Measurements from ENCODE around the gene BAZ1B. TPM values are rescaled to one million over a fixed set of nuclear protein-coding genes. Genes with fewer than 3 reads are reported as not detected.
"Not testable (repeated sequence)": the region's sequence is repeated elsewhere in the genome, so short reads cannot be mapped to it uniquely, and the experiment has no call there.

BAZ1B gene
- total RNA-seq, 2 experiments from 2014 or later = 77.8 to 117 TPM

GRCh38 chr7:73432676-73433075 lies 89.4 kb downstream of the BAZ1B start:
- ChIA-PET CTCF (ENCODE audit: unreplicated experiment) (no interaction called here), POLR2A (no interaction called here)
- Histone ChIP-seq H4K20me1 (ENCODE audit: insufficient read depth, low read length) (no peaks in the 10 kb centered on the region), H3K27ac (ENCODE audit: low read depth, low read length, poor library complexity, severe bottlenecking) (no peak overlapping the region), H3K9me3 (ENCODE audit: low read length) (no peaks in the 10 kb centered on the region), H2AFZ (ENCODE audit: low read length) (no peak overlapping the region), H3K4me3 (ENCODE audit: low read depth, low read length, poor library complexity, severe bottlenecking) (no peak overlapping the region), H3K9me2 (ENCODE audit: insufficient read depth, low read length) (no peaks in the 10 kb centered on the region), H3K4me2 (ENCODE audit: low read length) (no peak overlapping the region), H3K36me3 (ENCODE audit: insufficient read depth, low read length) (no peaks in the 10 kb centered on the region), H3K79me2 (ENCODE audit: insufficient read depth, low read depth, low read length) (no peaks in the 10 kb centered on the region), H3K4me1 (ENCODE audit: insufficient read depth, low read length, poor library complexity, severe bottlenecking) (no peaks in the 10 kb centered on the region)
- DNase-seq (ENCODE audit: low spot score) = no peak
- TF ChIP-seq, protein P1, sequence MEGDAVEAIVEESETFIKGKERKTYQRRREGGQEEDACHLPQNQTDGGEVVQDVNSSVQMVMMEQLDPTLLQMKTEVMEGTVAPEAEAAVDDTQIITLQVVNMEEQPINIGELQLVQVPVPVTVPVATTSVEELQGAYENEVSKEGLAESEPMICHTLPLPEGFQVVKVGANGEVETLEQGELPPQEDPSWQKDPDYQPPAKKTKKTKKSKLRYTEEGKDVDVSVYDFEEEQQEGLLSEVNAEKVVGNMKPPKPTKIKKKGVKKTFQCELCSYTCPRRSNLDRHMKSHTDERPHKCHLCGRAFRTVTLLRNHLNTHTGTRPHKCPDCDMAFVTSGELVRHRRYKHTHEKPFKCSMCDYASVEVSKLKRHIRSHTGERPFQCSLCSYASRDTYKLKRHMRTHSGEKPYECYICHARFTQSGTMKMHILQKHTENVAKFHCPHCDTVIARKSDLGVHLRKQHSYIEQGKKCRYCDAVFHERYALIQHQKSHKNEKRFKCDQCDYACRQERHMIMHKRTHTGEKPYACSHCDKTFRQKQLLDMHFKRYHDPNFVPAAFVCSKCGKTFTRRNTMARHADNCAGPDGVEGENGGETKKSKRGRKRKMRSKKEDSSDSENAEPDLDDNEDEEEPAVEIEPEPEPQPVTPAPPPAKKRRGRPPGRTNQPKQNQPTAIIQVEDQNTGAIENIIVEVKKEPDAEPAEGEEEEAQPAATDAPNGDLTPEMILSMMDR (conservative IDR thresholded peaks at IDR 0.05; ENCODE audit: low read length) = no peak
- no peak for TF ChIP-seq EZH2phosphoT487 (IDR thresholded peaks at IDR 0.05; ENCODE audit: borderline replicate concordance, low read depth, low read length)
- BruUV-seq (replicated peaks) = no TSS peak
- intact Hi-C loops (cut with micrococcal nuclease; ENCODE audit: unreplicated experiment) = loop anchor here (10.0 kb wide), 1 partner anchor 108 kb away; the partner anchor contains the start of genes FKBP6 and TRIM50

GRCh38 chr7:73431041-73431835 lies 90.9 kb downstream of the BAZ1B start:
- ChIA-PET POLR2A (no interaction called here), CTCF (ENCODE audit: unreplicated experiment) (no interaction called here)
- Histone ChIP-seq H3K9me3 (ENCODE audit: low read length) (no peaks in the 10 kb centered on the region), H2AFZ (ENCODE audit: low read length) (no peak overlapping the region), H3K79me2 (ENCODE audit: insufficient read depth, low read depth, low read length) (no peaks in the 10 kb centered on the region), H3K4me1 (ENCODE audit: insufficient read depth, low read length, poor library complexity, severe bottlenecking) (no peaks in the 10 kb centered on the region), H3K27ac (ENCODE audit: low read depth, low read length, poor library complexity, severe bottlenecking) (no peak overlapping the region), H3K4me3 (ENCODE audit: low read depth, low read length, poor library complexity, severe bottlenecking) (no peak overlapping the region), H4K20me1 (ENCODE audit: insufficient read depth, low read length) (no peaks in the 10 kb centered on the region), H3K36me3 (ENCODE audit: insufficient read depth, low read length) (no peaks in the 10 kb centered on the region), H3K4me2 (ENCODE audit: low read length) (no peak overlapping the region), H3K9me2 (ENCODE audit: insufficient read depth, low read length) (no peaks in the 10 kb centered on the region)
- intact Hi-C loops (cut with micrococcal nuclease; ENCODE audit: unreplicated experiment) = loop anchor here (10.0 kb wide), 1 partner anchor 106 kb away; the partner anchor contains the start of genes FKBP6 and TRIM50
- no peak for TF ChIP-seq EZH2phosphoT487 (IDR thresholded peaks at IDR 0.05; ENCODE audit: borderline replicate concordance, low read depth, low read length)
- TF ChIP-seq, protein P1 (conservative IDR thresholded peaks at IDR 0.05; ENCODE audit: low read length) = no peak
- BruUV-seq (replicated peaks) = no TSS peak
- DNase-seq (ENCODE audit: low spot score) = no peak

DNA sequence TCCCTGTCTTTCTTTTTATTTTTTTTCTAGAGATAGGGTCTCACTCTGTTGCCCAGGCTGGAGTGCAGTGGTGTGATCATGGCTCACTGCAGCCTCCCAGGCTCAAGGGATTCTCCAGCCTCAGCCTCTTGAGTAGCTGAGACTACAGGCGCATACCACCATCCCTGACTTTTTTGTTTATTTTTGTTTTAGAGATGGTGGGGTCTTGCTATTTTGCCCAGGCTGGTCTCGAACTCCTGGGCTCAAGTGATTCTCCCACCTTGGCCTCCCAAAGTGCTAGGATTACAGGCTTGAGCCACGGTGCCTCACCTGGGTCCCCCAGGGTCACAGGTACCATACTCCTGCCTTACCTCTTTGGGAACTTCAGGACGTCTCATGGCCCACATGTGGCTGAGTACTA lies 91.6 kb downstream of the BAZ1B start:
- intact Hi-C loops (cut with micrococcal nuclease; ENCODE audit: unreplicated experiment) = loop anchor here (10.0 kb wide), 1 partner anchor 106 kb away; the partner anchor contains the start of genes FKBP6 and TRIM50
- POLR2A ChIA-PET = not testable (repeated sequence)

More for the DNA sequence above, 91.6 kb downstream of the BAZ1B start:
- CTCF ChIA-PET (ENCODE audit: unreplicated experiment); H3K36me3 ChIP-seq (ENCODE audit: insufficient read depth, low read length); H4K20me1 ChIP-seq (ENCODE audit: insufficient read depth, low read length); H3K27ac ChIP-seq (ENCODE audit: low read depth, low read length, poor library complexity, severe bottlenecking); H3K4me2 ChIP-seq (ENCODE audit: low read length); BruUV-seq (replicated peaks); H3K4me1 ChIP-seq (ENCODE audit: insufficient read depth, low read length, poor library complexity, severe bottlenecking); H3K4me3 ChIP-seq (ENCODE audit: low read depth, low read length, poor library complexity, severe bottlenecking); DNase-seq (ENCODE audit: low spot score); H3K79me2 ChIP-seq (ENCODE audit: insufficient read depth, low read depth, low read length); H3K9me2 ChIP-seq (ENCODE audit: insufficient read depth, low read length); H2AFZ ChIP-seq (ENCODE audit: low read length); H3K9me3 ChIP-seq (ENCODE audit: low read length): not testable (repeated sequence)

Measured in OCI-LY7 (cell line).